NT2/D1 (cell line): Measurements from ENCODE around the gene PDCD1LG2.

Source experiments
- SUZ12 ChIP-seq: IDR thresholded peaks from 2 replicates; pipeline ENCODE4 v1.6.1; 2011; ENCODE audit not compliant: insufficient read length, insufficient read depth; ENCODE audit errors: extremely low read depth
- ZNF274 ChIP-seq: IDR thresholded peaks from 2 replicates; pipeline ENCODE4 v1.6.1; 2011; ENCODE audit warnings: mild to moderate bottlenecking, low read depth, low read length

DNA sequence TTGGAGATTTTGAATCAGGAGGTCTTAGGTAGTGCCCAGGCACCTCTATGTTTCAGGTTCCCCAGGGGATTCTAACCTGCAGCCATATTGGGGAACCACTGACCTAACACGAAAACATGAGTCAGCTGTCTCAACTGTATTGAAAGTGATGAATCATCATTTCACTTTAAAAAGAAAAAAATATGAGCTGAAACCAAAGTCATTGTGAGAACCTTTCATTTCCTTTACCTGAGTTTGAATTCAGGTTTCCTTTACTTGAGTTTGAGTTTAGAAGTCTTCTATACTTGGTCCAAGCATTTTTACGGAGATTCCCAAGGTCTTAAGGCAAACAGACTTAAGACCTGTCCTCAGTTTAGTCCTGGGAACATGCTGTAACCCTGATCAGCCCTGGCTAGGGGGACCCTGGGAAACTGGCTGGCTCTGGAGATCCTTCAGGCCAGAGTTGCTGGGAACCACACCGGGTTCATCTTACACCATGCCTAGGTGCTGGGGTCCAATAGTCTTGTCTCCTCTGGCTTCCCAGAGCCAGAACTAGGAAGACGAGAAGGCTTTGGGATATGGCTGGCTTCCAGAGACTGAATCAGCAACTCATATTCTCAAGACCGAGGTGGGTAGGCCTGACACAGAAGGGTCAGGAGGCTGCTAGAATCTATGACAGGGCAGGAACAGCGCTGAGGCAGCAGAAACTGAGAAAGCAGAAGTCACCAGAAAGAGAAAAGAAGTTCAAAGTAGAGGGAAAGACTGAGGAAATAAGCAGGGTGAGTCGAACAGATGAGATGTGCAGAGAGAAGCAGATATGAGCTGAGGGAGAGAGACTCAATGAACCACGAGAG is 16.4 kb upstream of the PDCD1LG2 start:
- TF ChIP-seq ZNF274, result no peak
- no peak for TF ChIP-seq SUZ12
